Spleen (tissue), 7 donors: ENCODE results near the gene ZKSCAN4.

ENCODE experiments used
- CTCF ChIP-seq, 11 experiments: fragments of 200-600 bp in 7 of 11; fragments of 450-650 bp in 4 of 11; sonication (generic) in 4 of 11; IDR thresholded peaks in 8 of 11; conservative IDR thresholded peaks in 3 of 11; 1 replicate in 7 of 11; 2 replicates in 4 of 11; pipeline versions ENCODE4 v1.4.0 to v1.8.0; 2016 to 2021; ENCODE audit warnings: antibody characterized with exemption in 11 of 11, inconsistent platforms in 4 of 11, mild to moderate bottlenecking in 1 of 11
- POLR2A ChIP-seq, 3 donors: fragments of 450-650 bp; IDR thresholded peaks; one replicate each; pipeline ENCODE4 v1.5.1; 2017; ENCODE audit warnings: antibody characterized with exemption in 3 of 3, mild to moderate bottlenecking in 1 of 3
- POLR2AphosphoS5 ChIP-seq, 3 donors: sonication (generic); formaldehyde crosslinking; IDR thresholded peaks; one replicate each; pipeline ENCODE4 v1.5.1; 2017; ENCODE audit warnings: antibody characterized with exemption in 3 of 3
- donor health status: DM: no; HTN: no; CAD: no; lungs with moderate emphysema.
- donor health status: DM: no; HTN: no; CAD: no.
- donor health status: DM: no; HTN: no; CAD: no.

- TF ChIP-seq CTCF (IDR thresholded peaks at IDR 0.05 in 8 of 11, conservative IDR thresholded peaks at IDR 0.05 in 3 of 11) (no peak), POLR2A (IDR thresholded peaks at IDR 0.05) (no peak), POLR2AphosphoS5 (IDR thresholded peaks at IDR 0.05) (no peak)
These were observed 52.0 kb downstream of the ZKSCAN4 start for GRCh38 chr6:28200020-28200419.
